ENCODE measurements around the gene ARID1B. TPM values are rescaled to one million over a fixed set of nuclear protein-coding genes. Genes with fewer than 3 reads are reported as not detected.

The ARID1B gene
- total RNA-seq, 1 experiment from 2014 or later = 24.2 TPM

DNA sequence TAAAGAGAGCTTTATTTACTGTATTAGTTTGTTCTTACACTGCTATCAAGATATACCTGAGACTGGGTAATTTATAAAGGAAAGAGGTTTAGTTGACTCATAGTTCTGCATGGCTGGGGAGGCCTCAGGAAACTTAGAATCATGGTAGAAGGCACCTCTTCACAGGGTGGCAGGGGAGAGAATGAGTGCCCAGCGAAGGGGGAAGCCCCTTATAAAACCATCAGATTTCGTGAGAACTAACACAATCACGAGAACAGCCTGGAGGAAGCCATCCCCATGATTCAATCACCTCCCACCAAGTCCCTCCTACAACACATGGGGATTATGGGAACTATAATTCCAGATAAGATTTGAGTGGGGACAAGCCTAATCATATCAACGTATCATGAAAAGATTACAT is 27.2 kb downstream of the ARID1B start:
- Histone ChIP-seq H3F3A (ENCODE audit: low read length, unreplicated experiment) (no peaks in the 10 kb centered on the region), H3K4me1 (ENCODE audit: insufficient read depth, low read length) (no peaks in the 10 kb centered on the region), H3K27me3 (ENCODE audit: low read length) (no peaks in the 10 kb centered on the region), H3K9ac (ENCODE audit: low read length) (no peak overlapping the region), H3K9me3 (ENCODE audit: low read length) (no peaks in the 10 kb centered on the region), H3K27ac (ENCODE audit: low read length) (no peak overlapping the region), H3K4me3 (ENCODE audit: low read length) (no peak overlapping the region), H3K36me3 (ENCODE audit: low read depth, low read length) (no peaks in the 10 kb centered on the region), H3K4me2 (ENCODE audit: low read length) (no peak overlapping the region), H3K79me2 (ENCODE audit: low read length) (peaks cover 98% of the 10 kb centered on the region), H4K20me1 (ENCODE audit: low read length) (0 out of 2 replicates have a peak, but pooled peaks cover 10% of the 10 kb centered on the region), H3K9me2 (replicated peaks; ENCODE audit: low read length) (no peaks in the 10 kb centered on the region), H2AFZ (ENCODE audit: low read length) (no peak overlapping the region)
- TF ChIP-seq EZH2 (IDR thresholded peaks at IDR 0.05; ENCODE audit: low read length, unreplicated experiment) (no peak), EZH2phosphoT487 (IDR thresholded peaks at IDR 0.05; ENCODE audit: borderline replicate concordance, low read length) (no peak)
- TF ChIP-seq, protein P1, sequence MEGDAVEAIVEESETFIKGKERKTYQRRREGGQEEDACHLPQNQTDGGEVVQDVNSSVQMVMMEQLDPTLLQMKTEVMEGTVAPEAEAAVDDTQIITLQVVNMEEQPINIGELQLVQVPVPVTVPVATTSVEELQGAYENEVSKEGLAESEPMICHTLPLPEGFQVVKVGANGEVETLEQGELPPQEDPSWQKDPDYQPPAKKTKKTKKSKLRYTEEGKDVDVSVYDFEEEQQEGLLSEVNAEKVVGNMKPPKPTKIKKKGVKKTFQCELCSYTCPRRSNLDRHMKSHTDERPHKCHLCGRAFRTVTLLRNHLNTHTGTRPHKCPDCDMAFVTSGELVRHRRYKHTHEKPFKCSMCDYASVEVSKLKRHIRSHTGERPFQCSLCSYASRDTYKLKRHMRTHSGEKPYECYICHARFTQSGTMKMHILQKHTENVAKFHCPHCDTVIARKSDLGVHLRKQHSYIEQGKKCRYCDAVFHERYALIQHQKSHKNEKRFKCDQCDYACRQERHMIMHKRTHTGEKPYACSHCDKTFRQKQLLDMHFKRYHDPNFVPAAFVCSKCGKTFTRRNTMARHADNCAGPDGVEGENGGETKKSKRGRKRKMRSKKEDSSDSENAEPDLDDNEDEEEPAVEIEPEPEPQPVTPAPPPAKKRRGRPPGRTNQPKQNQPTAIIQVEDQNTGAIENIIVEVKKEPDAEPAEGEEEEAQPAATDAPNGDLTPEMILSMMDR (conservative IDR thresholded peaks at IDR 0.05; ENCODE audit: low read depth, low read length) = no peak
- BruUV-seq (replicated peaks) = no TSS peak
- ATAC-seq (no peak), DNase-seq (no peak)
- intact Hi-C loops (cut with micrococcal nuclease) = no loop called here
- POLR2A ChIA-PET (ENCODE audit: unreplicated experiment) = no interaction called here
- CTCF ChIA-PET = no interaction called here

DNA sequence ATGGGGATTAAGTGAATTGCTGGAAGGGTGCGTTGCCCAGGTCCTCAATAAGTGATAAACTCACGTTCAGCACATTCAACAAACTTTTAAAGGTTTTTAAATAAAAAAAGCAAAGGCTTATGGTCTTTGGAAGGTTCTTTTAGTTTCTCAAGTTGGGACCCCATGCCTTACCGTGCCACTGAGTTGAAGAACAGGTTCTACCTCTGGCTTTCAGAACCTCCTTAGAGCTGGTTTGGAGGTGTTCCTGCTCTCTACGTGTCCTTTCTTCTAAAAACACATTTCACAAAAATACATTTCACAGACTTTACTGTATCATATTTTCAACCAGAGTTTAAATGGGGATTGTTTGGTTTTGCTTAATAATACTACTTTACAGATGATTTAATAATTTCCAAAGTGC is 29.0 kb downstream of the ARID1B start:
- 0 out of 2 replicates have a peak, but pooled peaks cover 10% of the 10 kb centered on the region for H4K20me1 ChIP-seq (ENCODE audit: low read length)
- CTCF ChIA-PET = no interaction called here
- POLR2A ChIA-PET (ENCODE audit: unreplicated experiment) = no interaction called here

DNA sequence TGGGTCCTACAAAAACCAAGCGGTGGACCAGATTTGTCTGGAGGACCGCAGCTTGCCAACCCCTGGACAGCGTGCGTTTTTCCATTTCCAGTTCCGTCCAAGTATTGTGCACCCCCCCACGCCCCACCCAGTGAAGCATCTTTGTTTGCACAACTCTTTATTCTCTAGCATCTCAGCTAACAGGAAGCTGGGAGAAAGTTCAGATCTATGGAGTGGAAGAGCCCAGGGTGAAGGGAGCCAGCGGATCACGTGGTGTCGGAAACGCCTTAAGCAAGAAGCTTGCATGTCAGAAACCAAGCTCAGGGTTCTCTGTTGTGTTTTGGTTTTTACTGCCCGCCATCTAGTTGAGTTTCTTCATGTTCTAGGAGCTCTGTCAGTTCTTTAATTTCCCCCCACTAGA is 29.9 kb downstream of the ARID1B start:
- no peak for ATAC-seq
- H3K4me1 ChIP-seq (ENCODE audit: insufficient read depth, low read length) = no peaks in the 10 kb centered on the region
- no TSS peak for BruUV-seq (replicated peaks)
- no peaks in the 10 kb centered on the region for H3K27me3 ChIP-seq (ENCODE audit: low read length)
- H3F3A ChIP-seq (ENCODE audit: low read length, unreplicated experiment) = no peaks in the 10 kb centered on the region
- POLR2A ChIA-PET (ENCODE audit: unreplicated experiment) = no interaction called here
- intact Hi-C loops (cut with micrococcal nuclease) = no loop called here
- CTCF ChIA-PET = no interaction called here
- no peak overlapping the region for H3K27ac ChIP-seq (ENCODE audit: low read length)
- H3K4me2 ChIP-seq (ENCODE audit: low read length) = no peak overlapping the region
- peaks cover 98% of the 10 kb centered on the region for H3K79me2 ChIP-seq (ENCODE audit: low read length)
- H3K9me2 ChIP-seq (replicated peaks; ENCODE audit: low read length) = no peaks in the 10 kb centered on the region
- no peak overlapping the region for H3K4me3 ChIP-seq (ENCODE audit: low read length)
- no peak overlapping the region for H3K9ac ChIP-seq (ENCODE audit: low read length)
- no peaks in the 10 kb centered on the region for H3K36me3 ChIP-seq (ENCODE audit: low read depth, low read length)
- H4K20me1 ChIP-seq (ENCODE audit: low read length) = 0 out of 2 replicates have a peak, but pooled peaks cover 10% of the 10 kb centered on the region
- H2AFZ ChIP-seq (ENCODE audit: low read length) = no peak overlapping the region
- H3K9me3 ChIP-seq (ENCODE audit: low read length) = no peaks in the 10 kb centered on the region
- no peak for TF ChIP-seq EZH2phosphoT487 (IDR thresholded peaks at IDR 0.05; ENCODE audit: borderline replicate concordance, low read length)
- TF ChIP-seq EZH2 (IDR thresholded peaks at IDR 0.05; ENCODE audit: low read length, unreplicated experiment) = no peak
- TF ChIP-seq, protein P1 (conservative IDR thresholded peaks at IDR 0.05; ENCODE audit: low read depth, low read length) = no peak
- DNase-seq = no peak

More for the DNA sequence above, 29.0 kb downstream of the ARID1B start:
- Histone ChIP-seq H3K9me3 (ENCODE audit: low read length) (no peaks in the 10 kb centered on the region), H3K36me3 (ENCODE audit: low read depth, low read length) (no peaks in the 10 kb centered on the region), H3K4me2 (ENCODE audit: low read length) (no peak overlapping the region), H3F3A (ENCODE audit: low read length, unreplicated experiment) (no peaks in the 10 kb centered on the region), H3K9me2 (replicated peaks; ENCODE audit: low read length) (no peaks in the 10 kb centered on the region), H3K79me2 (ENCODE audit: low read length) (peaks cover 98% of the 10 kb centered on the region), H3K27ac (ENCODE audit: low read length) (no peak overlapping the region), H3K9ac (ENCODE audit: low read length) (no peak overlapping the region), H3K4me3 (ENCODE audit: low read length) (no peak overlapping the region), H2AFZ (ENCODE audit: low read length) (no peak overlapping the region), H3K27me3 (ENCODE audit: low read length) (no peaks in the 10 kb centered on the region), H3K4me1 (ENCODE audit: insufficient read depth, low read length) (no peaks in the 10 kb centered on the region)
- ATAC-seq (no peak), DNase-seq (no peak)
- TF ChIP-seq, protein P1 (conservative IDR thresholded peaks at IDR 0.05; ENCODE audit: low read depth, low read length) = no peak
- TF ChIP-seq EZH2phosphoT487 (IDR thresholded peaks at IDR 0.05; ENCODE audit: borderline replicate concordance, low read length) (no peak), EZH2 (IDR thresholded peaks at IDR 0.05; ENCODE audit: low read length, unreplicated experiment) (no peak)
- intact Hi-C loops (cut with micrococcal nuclease) = no loop called here
- no TSS peak for BruUV-seq (replicated peaks)
